ENCODE measurements around the gene TOMM40L.

Gene TOMM40L

DNA sequence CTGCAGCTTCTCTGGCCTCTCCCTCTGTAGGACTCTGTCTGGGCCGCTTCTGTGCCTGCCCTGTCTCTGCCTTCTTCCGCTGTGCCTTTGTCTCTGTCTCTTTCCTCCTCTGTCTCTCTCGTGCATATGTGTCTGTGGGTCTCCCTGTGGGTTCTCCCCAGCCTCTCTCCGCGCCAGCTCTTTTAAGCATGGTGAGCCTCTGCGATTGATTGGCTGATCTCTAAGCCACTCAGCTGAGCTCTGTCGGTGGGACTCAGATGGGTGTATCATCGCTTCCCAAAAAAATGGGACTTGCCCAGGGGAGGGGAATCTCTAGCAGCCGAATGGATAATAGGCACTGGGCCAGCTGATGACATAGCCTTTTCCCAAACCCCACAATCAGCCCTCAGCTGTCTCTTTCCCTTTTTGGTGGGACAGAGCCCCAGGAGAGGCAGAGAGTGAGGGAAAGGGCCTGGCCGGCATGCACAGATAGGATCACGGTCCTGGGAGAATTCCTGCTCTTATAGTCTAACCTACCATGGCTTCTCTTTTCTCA is 26.9 kb upstream of the TOMM40L start, which contains the start of gene ADAMTS4:
Gene ADAMTS4 (minus strand): TSS at position 158 of the 535 bp plus-strand sequence. CDS start 427 bp downstream, outside the sequence.
- peak within 1 kb of the TSS; percentile 60 for H3K4me3 ChIP-seq (ENCODE audit: low read length)
- no peaks in the 10 kb centered on the region for H3K27me3 ChIP-seq (ENCODE audit: control insufficient read depth, insufficient read depth, low read length)
- H3K4me2 ChIP-seq (ENCODE audit: low read length) = peak within 1 kb of the TSS; percentile 81
- H3K36me3 ChIP-seq (ENCODE audit: insufficient read depth, low read length) = peaks cover 5% of the 10 kb centered on the region
- peak within 1 kb of the TSS; percentile 77 for H3K9ac ChIP-seq (ENCODE audit: low read depth, low read length)
- no peaks in the 10 kb centered on the region for H3K9me3 ChIP-seq (replicated peaks; ENCODE audit: low read length)
- H3K4me1 ChIP-seq (ENCODE audit: control insufficient read depth, insufficient read depth, low read length) = peaks cover 56% of the 10 kb centered on the region

DNA sequence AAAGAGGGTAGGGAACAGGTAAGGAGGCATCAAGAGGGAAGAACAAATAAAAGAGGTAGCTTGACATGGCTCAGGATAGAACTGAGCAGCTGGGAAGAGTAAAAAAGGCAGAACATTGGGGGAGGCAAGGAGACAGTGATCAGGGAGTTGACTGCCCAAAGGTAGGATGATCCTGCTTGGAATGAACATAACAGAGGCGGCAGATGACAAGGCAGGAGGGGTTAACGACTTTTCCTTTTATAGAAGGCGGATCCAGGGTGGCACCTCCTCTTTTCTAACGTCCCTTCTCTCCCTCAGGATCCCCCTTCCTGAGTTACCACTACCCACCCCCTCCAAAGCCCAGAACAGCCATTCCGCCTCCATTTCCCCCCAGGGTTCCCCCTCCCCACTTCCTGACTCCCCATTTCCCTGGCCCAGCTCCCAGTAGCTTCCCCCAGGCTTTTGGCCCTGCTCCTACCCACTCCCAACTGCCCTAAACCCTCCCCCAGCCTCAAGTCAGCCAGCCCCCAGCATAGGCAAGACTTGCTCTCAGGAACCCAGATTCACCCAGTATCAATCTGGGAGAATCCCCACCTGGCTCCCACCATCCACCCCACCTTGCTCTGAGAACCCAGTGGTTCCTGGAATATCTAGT is 26.2 kb upstream of the TOMM40L start:
- H3K4me1 ChIP-seq (ENCODE audit: control insufficient read depth, insufficient read depth, low read length) = peaks cover 55% of the 10 kb centered on the region
- H3K4me3 ChIP-seq (ENCODE audit: low read length) = peak overlapping the region; percentile 60
- H3K4me2 ChIP-seq (ENCODE audit: low read length) = peak overlapping the region; percentile 81
- H3K27me3 ChIP-seq (ENCODE audit: control insufficient read depth, insufficient read depth, low read length) = no peaks in the 10 kb centered on the region
- peaks cover 11% of the 10 kb centered on the region for H3K36me3 ChIP-seq (ENCODE audit: insufficient read depth, low read length)
- H3K9ac ChIP-seq (ENCODE audit: low read depth, low read length) = no peak overlapping the region
- H3K9me3 ChIP-seq (replicated peaks; ENCODE audit: low read length) = no peaks in the 10 kb centered on the region

DNA sequence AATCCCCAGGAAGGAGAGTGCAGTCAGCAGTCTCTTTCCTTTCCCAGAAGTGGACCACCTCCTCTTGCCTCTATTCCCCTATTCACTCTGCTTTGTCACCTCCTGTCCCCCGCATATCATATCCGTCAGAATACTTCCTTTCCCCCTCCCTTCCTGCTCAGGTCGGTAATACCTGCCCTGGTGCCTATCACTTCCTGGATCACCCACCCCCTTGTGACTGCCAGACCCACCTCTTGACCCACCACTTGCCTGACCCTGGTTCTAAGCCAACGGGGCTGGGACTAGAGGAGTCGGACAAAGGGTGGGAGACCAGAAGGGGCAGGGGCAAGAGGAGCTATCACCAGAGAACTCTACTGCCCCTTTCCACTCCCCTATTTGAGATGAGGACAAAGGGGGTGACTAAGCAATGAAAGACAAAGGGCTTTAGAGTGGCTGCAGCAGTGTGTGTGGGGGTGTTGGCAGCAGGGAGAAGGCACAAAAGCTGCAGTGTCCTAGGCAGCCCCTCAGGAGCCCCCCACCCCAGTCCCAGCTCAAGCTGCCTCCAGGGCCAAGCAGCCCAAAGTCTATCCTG is 25.4 kb upstream of the TOMM40L start:
- Histone ChIP-seq H3K4me2 (ENCODE audit: low read length) (no peak overlapping the region), H3K36me3 (ENCODE audit: insufficient read depth, low read length) (peaks cover 15% of the 10 kb centered on the region), H3K9ac (ENCODE audit: low read depth, low read length) (peak overlapping the region; percentile 97), H3K9me3 (replicated peaks; ENCODE audit: low read length) (no peaks in the 10 kb centered on the region), H3K4me1 (ENCODE audit: control insufficient read depth, insufficient read depth, low read length) (peaks cover 55% of the 10 kb centered on the region), H3K4me3 (ENCODE audit: low read length) (no peak overlapping the region), H3K27me3 (ENCODE audit: control insufficient read depth, insufficient read depth, low read length) (no peaks in the 10 kb centered on the region)

DNA sequence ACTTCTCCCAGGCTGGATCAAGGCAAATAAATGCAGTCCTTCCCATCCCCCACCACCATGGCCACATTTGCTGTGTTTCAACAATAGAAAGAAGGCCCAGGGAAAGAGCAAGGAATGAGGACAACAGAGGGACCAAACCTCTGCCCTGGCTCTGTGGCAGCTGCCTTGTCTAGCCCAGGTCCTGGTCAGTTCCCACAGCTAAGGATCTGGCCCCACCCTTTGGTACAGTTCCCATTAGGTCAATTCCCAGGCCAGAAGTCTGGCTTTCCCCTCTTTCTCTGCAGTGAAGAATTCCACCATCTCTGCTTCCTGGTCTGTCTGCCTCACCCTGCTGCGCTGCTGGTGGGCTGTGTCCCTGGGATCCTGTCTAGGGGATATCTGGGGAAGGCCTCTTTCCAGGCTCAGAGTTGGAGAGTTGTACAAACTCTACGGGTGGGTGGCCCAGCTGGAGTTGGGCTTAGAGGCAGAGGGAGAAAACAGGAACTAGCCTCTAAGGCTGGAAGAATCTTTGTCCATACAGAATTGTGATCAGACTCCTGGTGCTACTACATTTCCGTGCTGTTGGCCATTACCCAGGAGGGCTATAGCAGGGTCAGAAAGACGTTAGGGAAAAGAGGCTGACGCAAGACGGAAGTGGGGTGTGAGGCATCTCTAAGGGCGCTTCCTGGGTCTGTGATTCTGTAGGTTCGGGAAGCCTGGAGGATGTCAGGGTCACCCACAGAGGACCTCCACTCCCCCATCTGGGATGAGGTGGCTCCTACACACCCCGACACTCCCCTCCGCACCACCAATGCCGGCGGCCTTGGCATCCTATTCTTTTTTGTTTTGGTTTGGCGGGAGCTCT is 24.6 kb upstream of the TOMM40L start:
- peaks cover 55% of the 10 kb centered on the region for H3K4me1 ChIP-seq (ENCODE audit: control insufficient read depth, insufficient read depth, low read length)
- peak overlapping the region; percentile 97 for H3K9ac ChIP-seq (ENCODE audit: low read depth, low read length)
- peak overlapping the region; percentile 90 for H3K4me3 ChIP-seq (ENCODE audit: low read length)
- peaks cover 19% of the 10 kb centered on the region for H3K36me3 ChIP-seq (ENCODE audit: insufficient read depth, low read length)
- H3K27me3 ChIP-seq (ENCODE audit: control insufficient read depth, insufficient read depth, low read length) = no peaks in the 10 kb centered on the region
- no peaks in the 10 kb centered on the region for H3K9me3 ChIP-seq (replicated peaks; ENCODE audit: low read length)
- H3K4me2 ChIP-seq (ENCODE audit: low read length) = peak overlapping the region; percentile 82

DNA sequence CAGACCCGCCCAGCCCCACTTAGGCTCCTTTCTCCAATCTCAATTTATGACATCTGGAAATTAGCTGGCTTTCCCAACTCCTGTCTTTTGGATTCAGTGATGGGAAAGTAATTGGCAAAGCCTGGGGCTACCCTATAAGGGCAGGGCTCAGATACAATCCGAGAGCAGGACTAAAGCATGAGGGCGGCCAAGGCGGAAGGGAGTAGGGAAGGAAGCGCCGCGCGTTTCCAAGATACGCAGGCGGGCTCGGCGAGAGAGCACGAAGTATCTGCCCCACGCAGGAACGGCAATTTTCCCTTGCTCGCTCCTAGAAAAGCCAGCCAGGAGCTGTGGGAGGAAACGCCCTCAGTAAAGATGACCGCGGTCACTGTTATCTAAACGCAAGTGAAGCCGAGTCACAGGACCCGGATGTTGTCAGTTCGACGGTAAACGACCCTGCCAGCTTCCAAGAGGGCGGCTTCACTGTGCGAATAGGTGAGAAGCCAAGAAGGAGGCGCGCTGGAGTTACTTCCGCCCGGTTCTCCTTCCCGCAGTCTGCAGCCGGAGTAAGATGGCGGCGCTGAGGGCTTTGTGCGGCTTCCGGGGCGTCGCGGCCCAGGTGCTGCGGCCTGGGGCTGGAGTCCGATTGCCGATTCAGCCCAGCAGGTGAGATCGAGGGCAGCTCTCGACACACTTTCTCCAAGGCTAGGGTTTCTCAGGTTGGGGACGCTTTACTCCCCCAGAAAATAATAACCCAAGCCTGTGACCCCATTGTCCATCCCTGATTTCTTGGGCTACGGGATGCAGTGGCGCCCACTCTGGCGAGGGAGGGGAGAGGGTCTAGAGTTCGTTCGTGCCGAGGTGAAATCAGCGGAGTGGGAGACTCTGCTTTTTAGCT is 23.8 kb upstream of the TOMM40L start, which contains the start of gene NDUFS2:
Gene NDUFS2 (plus strand): TSS at position 532 of the 877 bp plus-strand sequence. CDS start 19 bp downstream, at position 551.
- peak within 1 kb of the TSS; percentile 97 for H3K9ac ChIP-seq (ENCODE audit: low read depth, low read length)
- H3K4me1 ChIP-seq (ENCODE audit: control insufficient read depth, insufficient read depth, low read length) = peaks cover 57% of the 10 kb centered on the region
- peak within 1 kb of the TSS; percentile 90 for H3K4me3 ChIP-seq (ENCODE audit: low read length)
- no peaks in the 10 kb centered on the region for H3K27me3 ChIP-seq (ENCODE audit: control insufficient read depth, insufficient read depth, low read length)
- H3K9me3 ChIP-seq (replicated peaks; ENCODE audit: low read length) = no peaks in the 10 kb centered on the region
- H3K36me3 ChIP-seq (ENCODE audit: insufficient read depth, low read length) = peaks cover 25% of the 10 kb centered on the region
- H3K4me2 ChIP-seq (ENCODE audit: low read length) = peak within 1 kb of the TSS; percentile 85

DNA sequence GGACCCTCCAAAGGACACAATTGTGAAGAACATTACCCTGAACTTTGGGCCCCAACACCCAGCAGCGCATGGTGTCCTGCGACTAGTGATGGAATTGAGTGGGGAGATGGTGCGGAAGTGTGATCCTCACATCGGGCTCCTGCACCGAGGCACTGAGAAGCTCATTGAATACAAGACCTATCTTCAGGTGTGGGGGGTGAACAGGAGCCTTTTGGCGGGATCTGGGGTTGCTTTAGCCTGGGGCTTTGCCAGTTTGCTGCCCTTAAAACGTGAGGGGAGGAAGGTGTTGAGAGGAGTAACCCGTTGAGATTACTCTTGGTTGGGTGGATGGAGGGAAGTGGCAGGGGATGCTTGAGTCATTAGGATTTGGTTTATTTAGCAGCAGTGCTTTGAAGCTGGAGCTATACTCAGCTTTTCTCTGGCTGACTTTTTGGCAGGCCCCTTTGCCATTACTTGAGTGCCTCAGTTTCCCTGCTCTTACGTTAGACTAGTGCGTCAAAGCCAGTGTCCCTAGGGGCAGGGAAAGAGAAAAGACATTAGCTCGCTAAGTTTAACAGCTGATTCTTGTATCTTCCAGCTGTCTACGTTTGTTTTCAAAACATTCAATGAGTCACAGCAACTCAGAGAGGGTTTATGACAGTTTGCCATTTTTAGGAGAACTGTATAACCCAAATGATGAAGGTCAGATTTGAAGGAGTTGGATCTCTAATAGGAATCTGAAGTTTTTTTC is 19.3 kb upstream of the TOMM40L start:
- Histone ChIP-seq H3K27me3 (ENCODE audit: control insufficient read depth, insufficient read depth, low read length) (no peaks in the 10 kb centered on the region), H3K9ac (ENCODE audit: low read depth, low read length) (peak overlapping the region; percentile 43), H3K9me3 (replicated peaks; ENCODE audit: low read length) (no peaks in the 10 kb centered on the region), H3K4me1 (ENCODE audit: control insufficient read depth, insufficient read depth, low read length) (peaks cover 22% of the 10 kb centered on the region), H3K4me2 (ENCODE audit: low read length) (peak overlapping the region; percentile 16), H3K36me3 (ENCODE audit: insufficient read depth, low read length) (peaks cover 61% of the 10 kb centered on the region), H3K4me3 (ENCODE audit: low read length) (no peak overlapping the region)

DNA sequence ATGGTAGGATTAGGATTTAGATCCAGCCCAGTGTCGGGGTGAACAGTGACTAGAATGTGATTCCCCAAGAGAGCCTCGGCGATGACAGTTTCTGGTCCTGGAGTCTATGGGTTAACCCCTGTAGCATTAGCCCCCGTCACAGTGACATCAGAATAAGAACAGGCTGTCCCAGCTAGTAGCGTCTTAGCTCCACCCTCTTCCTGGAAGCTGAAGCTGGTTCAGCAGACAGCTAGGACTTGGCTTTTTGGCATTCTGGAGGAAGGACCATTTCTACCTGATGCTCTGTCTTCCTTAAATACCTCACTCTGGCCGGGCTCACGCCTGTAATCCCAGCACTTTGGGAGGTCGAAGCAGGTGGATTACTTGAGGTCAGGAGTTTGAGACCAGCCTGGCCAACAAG is 18.7 kb upstream of the TOMM40L start:
- Histone ChIP-seq H3K4me3 (ENCODE audit: low read length) (no peak overlapping the region), H3K4me2 (ENCODE audit: low read length) (peak overlapping the region; percentile 16), H3K27me3 (ENCODE audit: control insufficient read depth, insufficient read depth, low read length) (no peaks in the 10 kb centered on the region), H3K9me3 (replicated peaks; ENCODE audit: low read length) (no peaks in the 10 kb centered on the region), H3K36me3 (ENCODE audit: insufficient read depth, low read length) (peaks cover 67% of the 10 kb centered on the region), H3K9ac (ENCODE audit: low read depth, low read length) (peak overlapping the region; percentile 43), H3K4me1 (ENCODE audit: control insufficient read depth, insufficient read depth, low read length) (peaks cover 18% of the 10 kb centered on the region)

DNA sequence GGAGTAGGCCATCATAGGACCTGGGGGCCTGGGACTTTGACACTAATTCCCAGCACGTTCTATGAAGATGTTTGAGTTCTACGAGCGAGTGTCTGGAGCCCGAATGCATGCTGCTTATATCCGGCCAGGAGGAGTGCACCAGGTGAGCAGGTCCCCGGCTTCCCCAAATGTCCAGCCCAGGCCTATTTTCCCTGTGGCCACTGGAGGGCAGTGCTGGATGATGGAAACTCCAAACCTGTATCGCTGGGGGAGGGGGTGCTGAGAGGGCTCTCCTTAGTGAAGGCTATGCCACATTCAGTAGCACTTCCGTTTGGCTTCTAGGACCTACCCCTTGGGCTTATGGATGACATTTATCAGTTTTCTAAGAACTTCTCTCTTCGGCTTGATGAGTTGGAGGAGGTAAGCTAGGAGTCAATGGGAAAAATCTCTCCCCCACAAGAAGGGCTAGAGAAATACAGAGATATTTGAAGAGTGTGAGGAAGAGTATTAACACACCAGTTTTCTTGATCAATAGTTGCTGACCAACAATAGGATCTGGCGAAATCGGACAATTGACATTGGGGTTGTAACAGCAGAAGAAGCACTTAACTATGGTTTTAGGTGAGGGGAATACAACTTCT is 16.0 kb upstream of the TOMM40L start:
- H3K4me1 ChIP-seq (ENCODE audit: control insufficient read depth, insufficient read depth, low read length) = peaks cover 12% of the 10 kb centered on the region
- H3K36me3 ChIP-seq (ENCODE audit: insufficient read depth, low read length) = peaks cover 79% of the 10 kb centered on the region
- H3K9me3 ChIP-seq (replicated peaks; ENCODE audit: low read length) = no peaks in the 10 kb centered on the region
- H3K9ac ChIP-seq (ENCODE audit: low read depth, low read length) = no peak overlapping the region
- no peak overlapping the region for H3K4me3 ChIP-seq (ENCODE audit: low read length)
- no peak overlapping the region for H3K4me2 ChIP-seq (ENCODE audit: low read length)
- H3K27me3 ChIP-seq (ENCODE audit: control insufficient read depth, insufficient read depth, low read length) = no peaks in the 10 kb centered on the region

DNA sequence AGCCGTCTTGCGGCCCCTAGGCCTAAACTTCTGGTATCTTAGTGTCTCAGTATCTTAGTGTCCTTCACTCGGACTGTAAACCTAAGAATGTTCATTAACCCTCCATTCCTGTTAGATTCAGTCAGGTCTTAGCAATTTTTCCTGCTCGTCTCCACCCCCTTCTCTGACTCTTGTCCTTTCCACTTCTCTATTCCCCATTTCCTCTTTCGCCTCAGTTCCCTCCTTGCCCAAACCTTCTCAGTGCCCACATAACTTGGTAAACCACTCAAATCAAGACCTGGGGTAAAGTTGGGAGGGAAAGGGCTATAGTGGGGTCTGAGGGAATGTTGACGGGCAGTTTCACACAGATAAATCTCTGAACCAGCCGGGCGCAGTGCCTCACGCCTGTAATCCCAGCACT is 11.5 kb upstream of the TOMM40L start:
- Histone ChIP-seq H3K4me1 (ENCODE audit: control insufficient read depth, insufficient read depth, low read length) (peaks cover 22% of the 10 kb centered on the region), H3K36me3 (ENCODE audit: insufficient read depth, low read length) (peaks cover 55% of the 10 kb centered on the region), H3K4me2 (ENCODE audit: low read length) (no peak overlapping the region), H3K27me3 (ENCODE audit: control insufficient read depth, insufficient read depth, low read length) (no peaks in the 10 kb centered on the region), H3K9me3 (replicated peaks; ENCODE audit: low read length) (no peaks in the 10 kb centered on the region), H3K4me3 (ENCODE audit: low read length) (no peak overlapping the region), H3K9ac (ENCODE audit: low read depth, low read length) (no peak overlapping the region)

DNA sequence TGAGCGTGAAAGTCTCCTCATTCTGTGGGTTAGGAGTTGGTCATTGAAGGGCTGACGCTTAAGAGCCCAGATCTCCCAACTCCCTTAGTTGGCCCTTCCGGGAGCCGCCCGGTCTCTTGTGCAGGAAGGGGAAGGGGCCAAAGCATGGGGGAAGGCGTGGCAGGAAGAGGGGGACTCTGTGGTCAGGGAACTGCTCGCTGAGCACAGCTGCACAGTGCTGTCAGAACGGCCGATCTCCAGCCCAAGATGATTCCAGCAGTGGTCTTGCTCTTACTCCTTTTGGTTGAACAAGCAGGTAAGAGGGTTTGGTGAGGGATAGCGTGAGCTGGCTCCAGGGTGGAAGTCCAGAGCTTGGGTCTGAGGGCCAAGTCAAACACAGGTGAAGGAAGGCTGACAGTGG is 10.8 kb upstream of the TOMM40L start, which contains the start of gene FCER1G:
Gene FCER1G (plus strand): TSS at position 220 of the 400 bp plus-strand sequence. CDS start 27 bp downstream, at position 247.
- Histone ChIP-seq H3K27me3 (ENCODE audit: control insufficient read depth, insufficient read depth, low read length) (no peaks in the 10 kb centered on the region), H3K4me2 (ENCODE audit: low read length) (no peak within 1 kb of the TSS), H3K4me3 (ENCODE audit: low read length) (no peak within 1 kb of the TSS), H3K36me3 (ENCODE audit: insufficient read depth, low read length) (peaks cover 49% of the 10 kb centered on the region), H3K4me1 (ENCODE audit: control insufficient read depth, insufficient read depth, low read length) (peaks cover 22% of the 10 kb centered on the region), H3K9ac (ENCODE audit: low read depth, low read length) (no peak within 1 kb of the TSS), H3K9me3 (replicated peaks; ENCODE audit: low read length) (no peaks in the 10 kb centered on the region)
